Testis (tissue), 3 donors: Measurements from ENCODE around the gene FNDC4. TPM values are rescaled to one million over a fixed set of nuclear protein-coding genes. Genes with fewer than 3 reads are reported as not detected.

Experiments used
- DNase-seq: peaks from one replicate; pipeline ENCODE4 v3.0.0-alpha.2; 2019
- H3K27ac ChIP-seq, 2 donors: fragments of 200-600 bp; sonication (generic); one replicate each; pipeline ENCODE4 v1.5.1; 2019
- H3K27me3 ChIP-seq: fragments of 200-600 bp; sonication (generic); one replicate; pipeline ENCODE4 v1.5.1; 2019
- H3K36me3 ChIP-seq: fragments of 200-600 bp; sonication (generic); one replicate; pipeline ENCODE4 v1.5.1; 2017; ENCODE audit warnings: low read depth; ENCODE audit errors: missing control alignments
- H3K4me1 ChIP-seq: fragments of 200-600 bp; sonication (generic); one replicate; pipeline ENCODE4 v1.5.1; 2019
- H3K4me3 ChIP-seq, 2 donors: fragments of 200-600 bp; sonication (generic); one replicate each; pipeline ENCODE4 v1.5.1; 2017 to 2019
- H3K9me3 ChIP-seq: fragments of 200-600 bp; sonication (generic); one replicate; pipeline ENCODE4 v1.5.1; 2017
- CTCF ChIP-seq, 3 experiments: fragments of 450-650 bp in 2 of 3; fragments of 200-600 bp in 1 of 3; sonication (generic) in 1 of 3; IDR thresholded peaks; one replicate each; pipeline ENCODE4 v1.5.1; 2016 to 2019; ENCODE audit warnings: antibody characterized with exemption in 3 of 3, mild to moderate bottlenecking in 2 of 3, moderate library complexity in 1 of 3
- POLR2A ChIP-seq: fragments of 450-650 bp; IDR thresholded peaks from one replicate; pipeline ENCODE4 v1.6.1; 2017; ENCODE audit warnings: antibody characterized with exemption, mild to moderate bottlenecking, moderate library complexity
- WGBS, 2 donors: methylation state at CpG; one replicate each; pipeline ENCODE4 v1.1.5; 2018; 5-methylcytosine and 5-hydroxymethylcytosine counted together
- intact Hi-C: fragments of 100-400 bp; cut with DNase I; formaldehyde crosslinking; loops from one replicate; pipeline ENCODE4 v1.15.1; 2023; ENCODE audit warnings: low total_unique reads
- polyA plus RNA-seq: library from polyadenylated mRNA; stranded (reverse); fragments of 350-450 nt; fragmentation: Illumina TruSeq; extraction: RNeasy Lipid Tissue Mini Kit (QIAGEN cat#74804); gene quantifications from one replicate; pipeline ENCODE4 v1.2.3, GENCODE V29; 2014; ENCODE audit warnings: low read depth, low replicate concordance; ENCODE audit not compliant: insufficient read depth
- total RNA-seq, 2 donors: library from RNA; depleted of rRNA; stranded (reverse); fragments of >200 nt; gene quantifications; one replicate each; pipeline ENCODE4 v1.2.3, GENCODE V29; 2016

FNDC4 gene
- total and polyA plus RNA-seq, 3 donors from 2014 or later: 23.5 to 39.2 (median 35.9) TPM

GRCh38 chr2:27531983-27532382, 37.0 kb upstream of the FNDC4 start:
- intact Hi-C loops: no loop called here
- 85 to 87% methylated on average over 2 of the region's 2 CpGs for whole genome bisulfite sequencing, 2 donors
- no peak for DNase-seq
- H3K9me3 ChIP-seq: no peaks in the 10 kb centered on the region
- H3K27ac ChIP-seq: no peak overlapping the region
- H3K4me3 ChIP-seq: no peak overlapping the region
- H3K4me1 ChIP-seq: no peaks in the 10 kb centered on the region
- no peak for TF ChIP-seq CTCF (IDR thresholded peaks at IDR 0.05)
- H3K27me3 ChIP-seq: no peaks in the 10 kb centered on the region
- H3K36me3 ChIP-seq: no peaks in the 10 kb centered on the region

DNA sequence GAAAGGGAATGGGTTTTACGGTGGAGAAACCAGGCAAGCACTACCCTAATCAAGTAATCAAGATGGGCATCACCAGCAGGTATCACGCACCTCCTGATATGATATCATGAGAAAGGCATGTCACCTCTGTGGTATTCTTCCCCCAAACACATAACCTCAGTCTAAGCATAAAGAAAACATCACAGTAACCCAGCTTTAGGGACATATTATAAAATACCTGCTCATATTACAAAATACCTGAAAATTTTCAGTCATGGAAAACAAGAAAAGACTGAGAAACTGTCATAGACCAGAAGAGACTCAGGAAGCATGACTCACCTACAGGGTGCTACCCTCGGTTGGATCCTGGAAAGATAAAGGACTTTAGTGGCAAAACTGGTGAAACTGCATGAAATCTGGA, 32.2 kb upstream of the FNDC4 start:
- Histone ChIP-seq H3K27me3 (no peaks in the 10 kb centered on the region), H3K36me3 (no peaks in the 10 kb centered on the region)

DNA sequence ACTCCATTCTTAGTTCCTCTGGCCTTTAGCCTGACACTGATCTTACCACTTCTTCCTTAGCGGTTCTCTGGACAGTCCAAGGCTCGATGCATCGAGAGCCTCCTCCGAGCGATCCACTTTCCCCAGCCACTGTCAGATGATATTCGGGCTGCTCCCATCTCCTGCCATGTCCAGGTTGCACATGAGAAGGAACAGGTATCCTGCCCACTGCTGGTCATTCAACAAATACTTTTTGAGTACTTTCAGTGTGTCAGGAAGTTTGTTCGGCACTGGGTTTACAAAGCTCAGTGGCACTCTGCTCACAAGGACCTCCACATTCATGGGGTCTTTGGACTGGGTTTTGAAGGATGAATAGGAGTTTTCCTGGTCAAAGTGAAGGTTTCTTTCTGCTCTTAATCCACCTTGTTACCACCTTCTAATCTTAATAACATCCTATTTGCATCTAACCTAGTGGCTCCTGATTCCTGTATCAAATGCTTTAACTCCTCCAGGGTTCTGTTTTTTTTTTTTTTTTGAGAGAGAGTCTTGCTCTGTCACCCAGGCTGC, 27.5 kb upstream of the FNDC4 start:
- intact Hi-C loops: no loop called here
- 90% methylated on average over 7 of the region's 7 CpGs for WGBS, 2 donors
- Histone ChIP-seq H3K4me3 (no peak overlapping the region), H3K27ac (no peak overlapping the region), H3K4me1 (no peaks in the 10 kb centered on the region), H3K36me3 (no peaks in the 10 kb centered on the region), H3K9me3 (no peaks in the 10 kb centered on the region), H3K27me3 (no peaks in the 10 kb centered on the region)
- no peak for TF ChIP-seq POLR2A
- no peak for TF ChIP-seq CTCF (IDR thresholded peaks at IDR 0.05)
- DNase-seq: no peak

More for the DNA sequence above, 32.2 kb upstream of the FNDC4 start:
- TF ChIP-seq POLR2A: no peak
- TF ChIP-seq CTCF (IDR thresholded peaks at IDR 0.05): no peak
- Histone ChIP-seq H3K4me1 (no peaks in the 10 kb centered on the region), H3K4me3 (no peak overlapping the region), H3K9me3 (no peaks in the 10 kb centered on the region), H3K27ac (no peak overlapping the region)
- 74 to 82% methylated on average over 3 of the region's 3 CpGs for WGBS, 2 donors
- DNase-seq: no peak
- intact Hi-C loops: no loop called here

- WGBS, 2 donors: 89 to 95% methylated on average over 2 of the region's 2 CpGs
- Histone ChIP-seq H3K27me3 (no peaks in the 10 kb centered on the region), H3K9me3 (no peaks in the 10 kb centered on the region), H3K4me1 (no peaks in the 10 kb centered on the region), H3K4me3 (no peak overlapping the region), H3K27ac (no peak overlapping the region), H3K36me3 (no peaks in the 10 kb centered on the region)
- intact Hi-C loops: no loop called here
- no peak for DNase-seq
- TF ChIP-seq POLR2A: no peak
Observed at GRCh38 chr2:27520316-27520715, 25.3 kb upstream of the FNDC4 start.

GRCh38 chr2:27518782-27519113, 23.7 kb upstream of the FNDC4 start:
- Histone ChIP-seq H3K36me3 (no peaks in the 10 kb centered on the region), H3K4me1 (no peaks in the 10 kb centered on the region), H3K9me3 (no peaks in the 10 kb centered on the region), H3K27me3 (no peaks in the 10 kb centered on the region), H3K4me3 (no peak overlapping the region), H3K27ac (no peak overlapping the region)
- 76 to 94% methylated on average over 4 of the region's 4 CpGs for WGBS, 2 donors
- DNase-seq: no peak
- TF ChIP-seq POLR2A (no peak), CTCF (IDR thresholded peaks at IDR 0.05) (no peak)
- intact Hi-C loops: no loop called here
